Suppressor macrophage treated with lipopolysaccharide for 1 hour (primary cell): Measurements from ENCODE around the gene GNAL.

ENCODE experiments used
- DNase-seq, 3 donors: peaks; one replicate each; pipeline ENCODE4 v3.0.0-alpha.2; 2020 to 2022

The GNAL gene

GRCh38 chr18:11775436-11776174, 86.5 kb downstream of the GNAL start:
- DNase-seq: no peak

- DNase-seq: no peak
Measured at GRCh38 chr18:11780042-11780441, 91.0 kb downstream of the GNAL start.

- no peak for DNase-seq
Measured at GRCh38 chr18:11783716-11784331, 94.8 kb downstream of the GNAL start.

- DNase-seq: peak; percentile 29 to 46 (median 40)
Measured at GRCh38 chr18:11784674-11785304, 95.7 kb downstream of the GNAL start.

GRCh38 chr18:11785444-11786055, 96.5 kb downstream of the GNAL start:
- DNase-seq: peak; percentile 55 to 75 (median 59)

- no peak for DNase-seq
Measured at GRCh38 chr18:11789716-11790510, 100.8 kb downstream of the GNAL start.

GRCh38 chr18:11791131-11791530, 102.1 kb downstream of the GNAL start:
- DNase-seq: no peak

- DNase-seq: no peak
Measured at GRCh38 chr18:11792632-11793031, 103.6 kb downstream of the GNAL start.

- no peak for DNase-seq
Measured at GRCh38 chr18:11794195-11794594, 105.1 kb downstream of the GNAL start.

- no peak for DNase-seq
Measured at GRCh38 chr18:11795916-11796315, 106.9 kb downstream of the GNAL start.

GRCh38 chr18:11798271-11798670, 109.2 kb downstream of the GNAL start:
- DNase-seq: no peak

- no peak for DNase-seq
Measured at GRCh38 chr18:11799066-11799465, 110.0 kb downstream of the GNAL start.

- no peak for DNase-seq
Measured at GRCh38 chr18:11800566-11801334, 111.7 kb downstream of the GNAL start.

- DNase-seq: no peak
Measured at GRCh38 chr18:11801573-11801972, 112.5 kb downstream of the GNAL start.

GRCh38 chr18:11802158-11802557, 113.1 kb downstream of the GNAL start:
- DNase-seq: peak in 1 of 3 donors; percentile 9

GRCh38 chr18:11802586-11802985, 113.5 kb downstream of the GNAL start:
- DNase-seq: no peak

- DNase-seq: no peak
Measured at GRCh38 chr18:11807233-11807632, 118.2 kb downstream of the GNAL start.

GRCh38 chr18:11808001-11808855, 119.2 kb downstream of the GNAL start:
- no peak for DNase-seq

GRCh38 chr18:11809895-11810294, 120.8 kb downstream of the GNAL start:
- DNase-seq: no peak

- DNase-seq: no peak
Measured at GRCh38 chr18:11810379-11810778, 121.3 kb downstream of the GNAL start.

- no peak for DNase-seq
Measured at GRCh38 chr18:11811009-11811408, 121.9 kb downstream of the GNAL start.
